GM23338 (cell line): Measurements from ENCODE around the gene SLC39A13. TPM values are rescaled to one million over a fixed set of nuclear protein-coding genes. Genes with fewer than 3 reads are reported as not detected.

Experiments used
- ATAC-seq: fragments of 200-7000 bp; cut with Tn5 transposase; 3 replicates; pipeline ENCODE4 v1.9.1; 2020
- DNase-seq: peaks from one replicate; pipeline ENCODE4 v3.0.0-alpha.2; 2015; ENCODE audit warnings: low spot score
- H2AFZ ChIP-seq: fragments of 200-600 bp; sonication (generic); 2 replicates; pipeline ENCODE4 v1.8.0; 2016; ENCODE audit warnings: antibody characterized with exemption, mild to moderate bottlenecking, moderate library complexity
- H3F3A ChIP-seq: fragments of 200-600 bp; sonication (generic); replicated peaks from 2 replicates; pipeline ENCODE4 v1.8.0; 2017; ENCODE audit warnings: antibody characterized with exemption, mixed run types, low read depth
- H3K27ac ChIP-seq: fragments of 200-600 bp; sonication (generic); 2 replicates; pipeline ENCODE4 v1.6.1; 2016; ENCODE audit warnings: low read depth
- H3K27me3 ChIP-seq: fragments of 200-600 bp; sonication (generic); 2 replicates; pipeline ENCODE4 v1.8.0; 2016; ENCODE audit warnings: mild to moderate bottlenecking, mixed run types, moderate library complexity; ENCODE audit not compliant: insufficient read depth
- H3K36me3 ChIP-seq: fragments of 200-600 bp; sonication (generic); 2 replicates; pipeline ENCODE4 v1.8.0; 2016; ENCODE audit warnings: mild to moderate bottlenecking; ENCODE audit not compliant: insufficient read depth
- H3K4me1 ChIP-seq: fragments of 200-600 bp; sonication (generic); 2 replicates; pipeline ENCODE4 v1.8.0; 2016; ENCODE audit warnings: mild to moderate bottlenecking, moderate library complexity; ENCODE audit not compliant: insufficient read depth
- H3K4me2 ChIP-seq: fragments of 200-600 bp; sonication (generic); 2 replicates; pipeline ENCODE4 v1.7.1; 2017; ENCODE audit warnings: mixed run types
- H3K4me3 ChIP-seq: fragments of 200-600 bp; sonication (generic); 2 replicates; pipeline ENCODE4 v1.6.1; 2016; ENCODE audit warnings: mixed run types
- H3K79me2 ChIP-seq: fragments of 200-600 bp; sonication (generic); replicated peaks from 2 replicates; pipeline ENCODE4 v1.8.0; 2017; ENCODE audit warnings: mild to moderate bottlenecking; ENCODE audit not compliant: insufficient read depth
- H3K9me2 ChIP-seq: fragments of 200-600 bp; sonication (generic); 2 replicates; pipeline ENCODE4 v1.8.0; 2017; ENCODE audit not compliant: insufficient read depth
- H4K20me1 ChIP-seq: fragments of 200-600 bp; sonication (generic); replicated peaks from 2 replicates; pipeline ENCODE4 v1.8.0; 2017; ENCODE audit warnings: mild to moderate bottlenecking; ENCODE audit not compliant: insufficient read depth
- H3K27ac Mint-ChIP-seq: 2 replicates; pipeline ENCODE4 v1.8.0; 2020; ENCODE audit warnings: inconsistent platforms, mild to moderate bottlenecking, moderate library complexity, mixed read lengths
- H3K27me3 Mint-ChIP-seq: 3 replicates; pipeline ENCODE4 v1.8.0; 2022; ENCODE audit warnings: low read depth, mild to moderate bottlenecking, moderate library complexity, mixed read lengths, inconsistent platforms; ENCODE audit not compliant: insufficient read depth, poor library complexity
- H3K36me3 Mint-ChIP-seq: 3 replicates; pipeline ENCODE4 v1.8.0; 2021; ENCODE audit warnings: low read depth, mild to moderate bottlenecking, inconsistent platforms, moderate library complexity, mixed read lengths
- H3K4me1 Mint-ChIP-seq: 3 replicates; pipeline ENCODE4 v1.8.0; 2020; ENCODE audit warnings: mild to moderate bottlenecking, inconsistent platforms, mixed read lengths
- H3K4me3 Mint-ChIP-seq: 3 replicates; pipeline ENCODE4 v1.8.0; 2021; ENCODE audit warnings: moderate library complexity, mild to moderate bottlenecking, inconsistent platforms, mixed read lengths
- H3K9me3 Mint-ChIP-seq: 3 replicates; pipeline ENCODE4 v1.8.0; 2020; ENCODE audit warnings: moderate library complexity, mild to moderate bottlenecking, inconsistent platforms, mixed read lengths
- CREB1 ChIP-seq: fragments of 250-450 bp; sonication (Bioruptor Pico); IDR thresholded peaks from 2 replicates; pipeline ENCODE4 v1.5.0; 2020; ENCODE audit warnings: low read depth, mild to moderate bottlenecking, moderate library complexity
- EZH2 ChIP-seq: fragments of 200-600 bp; sonication (generic); IDR thresholded peaks from one replicate; pipeline ENCODE4 v1.8.0; 2017; ENCODE audit warnings: antibody characterized with exemption, mild to moderate bottlenecking, low read depth; ENCODE audit not compliant: unreplicated experiment
- EZH2phosphoT487 ChIP-seq: fragments of 200-600 bp; sonication (generic); IDR thresholded peaks from one replicate; pipeline ENCODE4 v1.8.1; 2018; ENCODE audit warnings: antibody characterized with exemption; ENCODE audit not compliant: unreplicated experiment
- JUNB ChIP-seq: IDR thresholded peaks from one replicate; pipeline ENCODE4 v1.6.1; 2016; ENCODE audit warnings: antibody characterized with exemption; ENCODE audit not compliant: unreplicated experiment
- NANOG ChIP-seq: IDR thresholded peaks from 2 replicates; pipeline ENCODE4 v1.6.1; 2016; ENCODE audit warnings: antibody characterized with exemption, borderline replicate concordance
- POLR2AphosphoS5 ChIP-seq: IDR thresholded peaks from 2 replicates; pipeline ENCODE4 v1.6.1; 2016; ENCODE audit warnings: antibody characterized with exemption, low read depth
- STAT1 ChIP-seq: IDR thresholded peaks from one replicate; pipeline ENCODE4 v1.6.1; 2016; ENCODE audit warnings: antibody characterized with exemption; ENCODE audit not compliant: unreplicated experiment
- ZNF114 ChIP-seq: fragments of 250-450 bp; sonication (Bioruptor Pico); IDR thresholded peaks from 2 replicates; pipeline ENCODE4 v1.5.0; 2020; ENCODE audit warnings: mild to moderate bottlenecking, moderate library complexity
- ZNF331 ChIP-seq: fragments of 250-450 bp; sonication (Bioruptor Pico); IDR thresholded peaks from 2 replicates; pipeline ENCODE4 v1.5.0; 2020; ENCODE audit warnings: low read depth, mild to moderate bottlenecking, moderate library complexity
- polyA plus RNA-seq: library from polyadenylated mRNA; unstranded; fragments of >200 nt; fragmentation: Nextera tagmentation; extraction: Ambion mirVana; gene quantifications from 2 replicates; pipeline ENCODE4 v1.2.1, GENCODE V29; 2016
- total RNA-seq: library from RNA; depleted of rRNA; stranded (reverse); fragments of >200 nt; shearing (Covaris generic); gene quantifications from 2 replicates; pipeline ENCODE4 v1.2.3, GENCODE V29; 2014
- TF ChIP-seq, protein P1 (sequence below): IDR thresholded peaks from one replicate; pipeline ENCODE4 v1.6.1; 2018; ENCODE audit warnings: antibody characterized with exemption; ENCODE audit not compliant: unreplicated experiment
- TF ChIP-seq, protein P2 (sequence below): fragments of 250-450 bp; sonication (Bioruptor Pico); IDR thresholded peaks from 2 replicates; pipeline ENCODE4 v1.5.0; 2020; ENCODE audit warnings: mild to moderate bottlenecking, moderate library complexity
- TF ChIP-seq, protein P3 (sequence below), 2 experiments: fragments of 200-600 bp in 1 of 2; sonication (generic) in 1 of 2; conservative IDR thresholded peaks; 2 replicates each; pipeline versions ENCODE4 v1.5.1 to v1.6.1; 2016 to 2017; ENCODE audit warnings: antibody characterized with exemption in 2 of 2, low read depth in 2 of 2, mild to moderate bottlenecking in 2 of 2, moderate library complexity in 1 of 2
- TF ChIP-seq, protein P4 (sequence below): IDR thresholded peaks from 2 replicates; pipeline ENCODE4 v1.6.1; 2016; ENCODE audit warnings: antibody characterized with exemption

SLC39A13 gene
- total and polyA plus RNA-seq, 2 experiments from 2014 or later, result 15.8 to 32.7 TPM

DNA sequence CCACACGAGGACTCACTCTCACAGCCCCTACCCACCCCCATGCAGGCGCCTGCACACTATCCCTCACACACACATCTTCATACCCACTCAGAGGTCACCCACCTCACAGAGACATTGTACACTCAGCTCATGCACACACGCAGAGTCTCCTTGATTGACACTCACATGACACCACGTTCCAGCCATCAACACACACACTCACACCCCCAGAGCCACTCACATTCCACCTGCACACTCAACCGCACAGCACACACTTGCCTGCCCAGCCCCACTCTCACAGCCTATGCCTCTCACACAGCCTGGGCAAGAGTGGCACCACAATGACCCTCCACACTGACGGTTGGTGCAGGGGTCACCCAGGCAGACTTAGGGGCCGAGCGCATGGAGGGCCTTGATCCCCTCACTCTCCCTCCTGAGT, 32.3 kb upstream of the SLC39A13 start:
- H3K36me3 ChIP-seq, result no peaks in the 10 kb centered on the region
- 0 out of 2 replicates have a peak, but pooled peaks cover 2% of the 10 kb centered on the region for H3K9me2 ChIP-seq
- no peaks in the 10 kb centered on the region; the same call in 1 of the 2 replicates for H3K4me1 ChIP-seq
- no peaks in the 10 kb centered on the region for H3F3A ChIP-seq
- no peak overlapping the region for H3K4me2 ChIP-seq
- Mint-ChIP-seq H3K9me3 (no peaks in the 10 kb centered on the region; the same call in 2 of the 3 replicates), H3K4me3 (no peak overlapping the region), H3K27me3 (no peaks in the 10 kb centered on the region), H3K4me1 (peaks cover 3% of the 10 kb centered on the region; the same call in 2 of the 3 replicates), H3K27ac (no peak overlapping the region; the same call in 1 of the 2 replicates), H3K36me3 (no peaks in the 10 kb centered on the region)
- DNase-seq, result no peak
- ATAC-seq, result no peak
- TF ChIP-seq NANOG (no peak), CREB1 (CRISPR knock-in tag) (no peak), STAT1 (no peak), POLR2AphosphoS5 (no peak), EZH2 (no peak), JUNB (no peak), ZNF331 (CRISPR knock-in tag) (no peak), ZNF114 (CRISPR knock-in tag) (no peak), EZH2phosphoT487 (no peak)
- TF ChIP-seq, protein P1, sequence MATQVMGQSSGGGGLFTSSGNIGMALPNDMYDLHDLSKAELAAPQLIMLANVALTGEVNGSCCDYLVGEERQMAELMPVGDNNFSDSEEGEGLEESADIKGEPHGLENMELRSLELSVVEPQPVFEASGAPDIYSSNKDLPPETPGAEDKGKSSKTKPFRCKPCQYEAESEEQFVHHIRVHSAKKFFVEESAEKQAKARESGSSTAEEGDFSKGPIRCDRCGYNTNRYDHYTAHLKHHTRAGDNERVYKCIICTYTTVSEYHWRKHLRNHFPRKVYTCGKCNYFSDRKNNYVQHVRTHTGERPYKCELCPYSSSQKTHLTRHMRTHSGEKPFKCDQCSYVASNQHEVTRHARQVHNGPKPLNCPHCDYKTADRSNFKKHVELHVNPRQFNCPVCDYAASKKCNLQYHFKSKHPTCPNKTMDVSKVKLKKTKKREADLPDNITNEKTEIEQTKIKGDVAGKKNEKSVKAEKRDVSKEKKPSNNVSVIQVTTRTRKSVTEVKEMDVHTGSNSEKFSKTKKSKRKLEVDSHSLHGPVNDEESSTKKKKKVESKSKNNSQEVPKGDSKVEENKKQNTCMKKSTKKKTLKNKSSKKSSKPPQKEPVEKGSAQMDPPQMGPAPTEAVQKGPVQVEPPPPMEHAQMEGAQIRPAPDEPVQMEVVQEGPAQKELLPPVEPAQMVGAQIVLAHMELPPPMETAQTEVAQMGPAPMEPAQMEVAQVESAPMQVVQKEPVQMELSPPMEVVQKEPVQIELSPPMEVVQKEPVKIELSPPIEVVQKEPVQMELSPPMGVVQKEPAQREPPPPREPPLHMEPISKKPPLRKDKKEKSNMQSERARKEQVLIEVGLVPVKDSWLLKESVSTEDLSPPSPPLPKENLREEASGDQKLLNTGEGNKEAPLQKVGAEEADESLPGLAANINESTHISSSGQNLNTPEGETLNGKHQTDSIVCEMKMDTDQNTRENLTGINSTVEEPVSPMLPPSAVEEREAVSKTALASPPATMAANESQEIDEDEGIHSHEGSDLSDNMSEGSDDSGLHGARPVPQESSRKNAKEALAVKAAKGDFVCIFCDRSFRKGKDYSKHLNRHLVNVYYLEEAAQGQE, result no peak
- TF ChIP-seq, protein P2, sequence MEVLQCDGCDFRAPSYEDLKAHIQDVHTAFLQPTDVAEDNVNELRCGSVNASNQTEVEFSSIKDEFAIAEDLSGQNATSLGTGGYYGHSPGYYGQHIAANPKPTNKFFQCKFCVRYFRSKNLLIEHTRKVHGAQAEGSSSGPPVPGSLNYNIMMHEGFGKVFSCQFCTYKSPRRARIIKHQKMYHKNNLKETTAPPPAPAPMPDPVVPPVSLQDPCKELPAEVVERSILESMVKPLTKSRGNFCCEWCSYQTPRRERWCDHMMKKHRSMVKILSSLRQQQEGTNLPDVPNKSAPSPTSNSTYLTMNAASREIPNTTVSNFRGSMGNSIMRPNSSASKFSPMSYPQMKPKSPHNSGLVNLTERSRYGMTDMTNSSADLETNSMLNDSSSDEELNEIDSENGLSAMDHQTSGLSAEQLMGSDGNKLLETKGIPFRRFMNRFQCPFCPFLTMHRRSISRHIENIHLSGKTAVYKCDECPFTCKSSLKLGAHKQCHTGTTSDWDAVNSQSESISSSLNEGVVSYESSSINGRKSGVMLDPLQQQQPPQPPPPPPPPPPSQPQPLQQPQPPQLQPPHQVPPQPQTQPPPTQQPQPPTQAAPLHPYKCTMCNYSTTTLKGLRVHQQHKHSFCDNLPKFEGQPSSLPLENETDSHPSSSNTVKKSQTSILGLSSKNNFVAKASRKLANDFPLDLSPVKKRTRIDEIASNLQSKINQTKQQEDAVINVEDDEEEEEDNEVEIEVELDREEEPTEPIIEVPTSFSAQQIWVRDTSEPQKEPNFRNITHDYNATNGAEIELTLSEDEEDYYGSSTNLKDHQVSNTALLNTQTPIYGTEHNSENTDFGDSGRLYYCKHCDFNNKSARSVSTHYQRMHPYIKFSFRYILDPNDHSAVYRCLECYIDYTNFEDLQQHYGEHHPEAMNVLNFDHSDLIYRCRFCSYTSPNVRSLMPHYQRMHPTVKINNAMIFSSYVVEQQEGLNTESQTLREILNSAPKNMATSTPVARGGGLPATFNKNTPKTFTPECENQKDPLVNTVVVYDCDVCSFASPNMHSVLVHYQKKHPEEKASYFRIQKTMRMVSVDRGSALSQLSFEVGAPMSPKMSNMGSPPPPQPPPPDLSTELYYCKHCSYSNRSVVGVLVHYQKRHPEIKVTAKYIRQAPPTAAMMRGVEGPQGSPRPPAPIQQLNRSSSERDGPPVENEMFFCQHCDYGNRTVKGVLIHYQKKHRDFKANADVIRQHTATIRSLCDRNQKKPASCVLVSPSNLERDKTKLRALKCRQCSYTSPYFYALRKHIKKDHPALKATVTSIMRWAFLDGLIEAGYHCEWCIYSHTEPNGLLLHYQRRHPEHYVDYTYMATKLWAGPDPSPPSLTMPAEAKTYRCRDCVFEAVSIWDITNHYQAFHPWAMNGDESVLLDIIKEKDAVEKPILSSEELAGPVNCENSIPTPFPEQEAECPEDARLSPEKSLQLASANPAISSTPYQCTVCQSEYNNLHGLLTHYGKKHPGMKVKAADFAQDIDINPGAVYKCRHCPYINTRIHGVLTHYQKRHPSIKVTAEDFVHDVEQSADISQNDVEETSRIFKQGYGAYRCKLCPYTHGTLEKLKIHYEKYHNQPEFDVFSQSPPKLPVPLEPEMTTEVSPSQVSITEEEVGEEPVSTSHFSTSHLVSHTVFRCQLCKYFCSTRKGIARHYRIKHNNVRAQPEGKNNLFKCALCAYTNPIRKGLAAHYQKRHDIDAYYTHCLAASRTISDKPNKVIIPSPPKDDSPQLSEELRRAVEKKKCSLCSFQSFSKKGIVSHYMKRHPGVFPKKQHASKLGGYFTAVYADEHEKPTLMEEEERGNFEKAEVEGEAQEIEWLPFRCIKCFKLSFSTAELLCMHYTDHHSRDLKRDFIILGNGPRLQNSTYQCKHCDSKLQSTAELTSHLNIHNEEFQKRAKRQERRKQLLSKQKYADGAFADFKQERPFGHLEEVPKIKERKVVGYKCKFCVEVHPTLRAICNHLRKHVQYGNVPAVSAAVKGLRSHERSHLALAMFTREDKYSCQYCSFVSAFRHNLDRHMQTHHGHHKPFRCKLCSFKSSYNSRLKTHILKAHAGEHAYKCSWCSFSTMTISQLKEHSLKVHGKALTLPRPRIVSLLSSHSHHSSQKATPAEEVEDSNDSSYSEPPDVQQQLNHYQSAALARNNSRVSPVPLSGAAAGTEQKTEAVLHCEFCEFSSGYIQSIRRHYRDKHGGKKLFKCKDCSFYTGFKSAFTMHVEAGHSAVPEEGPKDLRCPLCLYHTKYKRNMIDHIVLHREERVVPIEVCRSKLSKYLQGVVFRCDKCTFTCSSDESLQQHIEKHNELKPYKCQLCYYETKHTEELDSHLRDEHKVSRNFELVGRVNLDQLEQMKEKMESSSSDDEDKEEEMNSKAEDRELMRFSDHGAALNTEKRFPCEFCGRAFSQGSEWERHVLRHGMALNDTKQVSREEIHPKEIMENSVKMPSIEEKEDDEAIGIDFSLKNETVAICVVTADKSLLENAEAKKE (CRISPR knock-in tag), result no peak
- TF ChIP-seq, protein P3, sequence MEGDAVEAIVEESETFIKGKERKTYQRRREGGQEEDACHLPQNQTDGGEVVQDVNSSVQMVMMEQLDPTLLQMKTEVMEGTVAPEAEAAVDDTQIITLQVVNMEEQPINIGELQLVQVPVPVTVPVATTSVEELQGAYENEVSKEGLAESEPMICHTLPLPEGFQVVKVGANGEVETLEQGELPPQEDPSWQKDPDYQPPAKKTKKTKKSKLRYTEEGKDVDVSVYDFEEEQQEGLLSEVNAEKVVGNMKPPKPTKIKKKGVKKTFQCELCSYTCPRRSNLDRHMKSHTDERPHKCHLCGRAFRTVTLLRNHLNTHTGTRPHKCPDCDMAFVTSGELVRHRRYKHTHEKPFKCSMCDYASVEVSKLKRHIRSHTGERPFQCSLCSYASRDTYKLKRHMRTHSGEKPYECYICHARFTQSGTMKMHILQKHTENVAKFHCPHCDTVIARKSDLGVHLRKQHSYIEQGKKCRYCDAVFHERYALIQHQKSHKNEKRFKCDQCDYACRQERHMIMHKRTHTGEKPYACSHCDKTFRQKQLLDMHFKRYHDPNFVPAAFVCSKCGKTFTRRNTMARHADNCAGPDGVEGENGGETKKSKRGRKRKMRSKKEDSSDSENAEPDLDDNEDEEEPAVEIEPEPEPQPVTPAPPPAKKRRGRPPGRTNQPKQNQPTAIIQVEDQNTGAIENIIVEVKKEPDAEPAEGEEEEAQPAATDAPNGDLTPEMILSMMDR (conservative IDR thresholded peaks at IDR 0.05; ENCODE audit: low read depth in 2 of 2), result no peak
- TF ChIP-seq, protein P4, sequence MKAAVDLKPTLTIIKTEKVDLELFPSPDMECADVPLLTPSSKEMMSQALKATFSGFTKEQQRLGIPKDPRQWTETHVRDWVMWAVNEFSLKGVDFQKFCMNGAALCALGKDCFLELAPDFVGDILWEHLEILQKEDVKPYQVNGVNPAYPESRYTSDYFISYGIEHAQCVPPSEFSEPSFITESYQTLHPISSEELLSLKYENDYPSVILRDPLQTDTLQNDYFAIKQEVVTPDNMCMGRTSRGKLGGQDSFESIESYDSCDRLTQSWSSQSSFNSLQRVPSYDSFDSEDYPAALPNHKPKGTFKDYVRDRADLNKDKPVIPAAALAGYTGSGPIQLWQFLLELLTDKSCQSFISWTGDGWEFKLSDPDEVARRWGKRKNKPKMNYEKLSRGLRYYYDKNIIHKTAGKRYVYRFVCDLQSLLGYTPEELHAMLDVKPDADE, result no peak
- no peaks in the 10 kb centered on the region for H4K20me1 ChIP-seq
- no peak overlapping the region for H3K4me3 ChIP-seq
- no peaks in the 10 kb centered on the region for H3K27me3 ChIP-seq
- H3K79me2 ChIP-seq, result no peaks in the 10 kb centered on the region
- H3K27ac ChIP-seq, result no peak overlapping the region
- H2AFZ ChIP-seq, result no peak overlapping the region
